GM21390 (cell line): ENCODE data around the gene MAGEA2B.
"Not testable (repeated sequence)": the region's sequence is repeated elsewhere in the genome, so short reads cannot be mapped to it uniquely, and the experiment has no call there.

Experiments used
- ATAC-seq: cut with Tn5 transposase; IDR thresholded peaks from one replicate; pipeline ENCODE4 v1.9.1; 2021; ENCODE audit not compliant: unreplicated experiment

Gene MAGEA2B

GRCh38 chrX:152713815-152714787 lies at the start of gene MAGEA2B:
Gene MAGEA2B, plus strand, starts transcription at chrX:152714628. Its CDS starts 2,479 bp downstream, at chrX:152717107.
- ATAC-seq: not testable (repeated sequence)

DNA sequence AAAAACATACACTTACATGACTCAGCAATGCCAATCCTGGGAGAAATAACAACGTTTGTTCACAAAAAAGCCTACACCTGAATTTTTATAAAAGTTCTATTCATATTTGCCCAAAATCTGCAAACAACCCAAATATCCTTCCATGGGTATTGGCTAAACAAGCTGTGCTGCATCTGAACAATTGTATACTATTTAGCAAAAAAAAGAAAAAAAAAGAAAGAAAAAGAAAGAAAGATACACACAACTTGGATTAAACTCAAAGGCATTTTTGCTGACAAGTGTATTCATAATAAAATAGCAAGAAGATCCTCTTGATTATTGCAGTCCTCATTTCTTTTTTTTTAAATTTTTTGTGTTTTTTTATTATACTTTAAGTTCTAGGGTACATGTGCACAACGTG lies 40.3 kb upstream of the MAGEA2B start:
- no peak for ATAC-seq

- not testable (repeated sequence) for ATAC-seq
Observed at GRCh38 chrX:152674652-152675051, 39.8 kb upstream of the MAGEA2B start.

DNA sequence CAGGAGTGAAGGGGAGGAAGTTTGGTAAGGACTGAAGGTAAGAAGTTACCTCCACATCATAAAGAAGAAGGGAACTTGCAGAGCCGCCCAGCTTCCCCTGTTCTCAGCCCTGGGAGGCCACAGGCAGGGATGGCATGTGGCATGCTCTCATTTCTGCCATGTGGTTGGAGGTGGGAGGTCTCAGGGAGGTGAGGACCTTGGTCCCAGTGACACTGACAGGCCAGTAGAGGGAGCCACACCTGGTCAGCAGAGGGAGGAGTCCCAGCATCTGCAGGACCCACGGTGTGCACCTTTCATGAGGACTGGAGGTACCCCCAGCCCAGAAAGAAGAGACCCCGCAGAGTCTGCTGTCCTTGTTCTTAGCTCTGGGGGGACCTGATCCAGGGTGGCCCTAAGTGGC lies 33.4 kb upstream of the MAGEA2B start:
- peak; percentile 67 for ATAC-seq

GRCh38 chrX:152697952-152698931 lies 16.2 kb upstream of the MAGEA2B start, which contains the start of gene MAGEA3:
Gene MAGEA3, plus strand, starts transcription at chrX:152698794. Its CDS starts 2,039 bp downstream, at chrX:152700833.
- ATAC-seq: not testable (repeated sequence)

DNA sequence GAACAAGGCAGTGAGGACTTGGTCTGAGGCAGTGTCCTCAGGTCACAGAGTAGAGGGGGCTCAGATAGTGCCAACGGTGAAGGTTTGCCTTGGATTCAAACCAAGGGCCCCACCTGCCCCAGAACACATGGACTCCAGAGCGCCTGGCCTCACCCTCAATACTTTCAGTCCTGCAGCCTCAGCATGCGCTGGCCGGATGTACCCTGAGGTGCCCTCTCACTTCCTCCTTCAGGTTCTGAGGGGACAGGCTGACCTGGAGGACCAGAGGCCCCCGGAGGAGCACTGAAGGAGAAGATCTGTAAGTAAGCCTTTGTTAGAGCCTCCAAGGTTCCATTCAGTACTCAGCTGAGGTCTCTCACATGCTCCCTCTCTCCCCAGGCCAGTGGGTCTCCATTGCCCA lies 14.0 kb upstream of the MAGEA2B start:
- ATAC-seq: not testable (repeated sequence)

DNA sequence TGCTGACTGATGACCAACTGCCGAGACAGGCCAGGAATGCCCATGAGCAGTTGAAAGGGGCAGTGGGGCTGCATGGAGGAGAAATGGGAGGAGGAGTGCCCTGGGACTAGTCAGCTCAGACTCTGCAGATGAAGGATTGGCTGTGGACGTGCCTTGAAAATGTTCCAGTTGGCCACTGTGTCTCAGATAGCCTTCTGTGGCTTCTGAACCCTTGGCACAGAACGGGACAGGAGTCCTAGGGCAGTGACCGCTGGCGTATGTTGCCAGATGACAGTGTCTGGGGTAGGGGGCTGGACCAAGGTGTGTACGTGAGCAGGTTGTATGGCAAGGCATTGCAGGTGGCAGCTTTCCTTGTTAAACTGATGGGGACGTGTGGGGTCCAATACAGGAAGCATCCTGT lies 7.9 kb upstream of the MAGEA2B start:
- not testable (repeated sequence) for ATAC-seq

DNA sequence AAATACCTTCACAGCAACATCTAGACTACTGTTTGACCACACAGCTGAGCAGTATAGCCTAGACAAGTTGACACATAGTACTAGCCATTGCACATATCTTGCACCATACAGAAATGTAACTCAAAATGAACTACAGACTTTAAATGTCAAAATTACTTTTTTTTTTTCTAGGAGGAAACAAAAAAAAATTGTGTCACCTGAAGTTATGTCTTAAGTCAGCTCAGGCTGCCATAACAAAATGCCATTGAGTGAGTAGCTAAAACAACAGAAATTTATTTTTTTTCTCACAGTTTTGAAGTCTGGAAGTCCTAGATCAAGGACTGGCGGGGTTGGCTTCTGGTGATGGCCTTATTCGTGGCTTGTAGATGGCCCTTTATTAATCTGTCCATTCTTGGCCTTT lies 5.3 kb upstream of the MAGEA2B start, which contains the start of gene CSAG2:
Gene CSAG2, minus strand, starts transcription at position 101 of the 400 bp plus-strand sequence. CDS start 161 bp downstream, outside the sequence.
- not testable (repeated sequence) for ATAC-seq

- ATAC-seq: not testable (repeated sequence)
Observed at GRCh38 chrX:152713195-152713594, 1.2 kb upstream of the MAGEA2B start.

- ATAC-seq: no peak
Observed at GRCh38 chrX:152725409-152725808, 11.0 kb downstream of the MAGEA2B start.

DNA sequence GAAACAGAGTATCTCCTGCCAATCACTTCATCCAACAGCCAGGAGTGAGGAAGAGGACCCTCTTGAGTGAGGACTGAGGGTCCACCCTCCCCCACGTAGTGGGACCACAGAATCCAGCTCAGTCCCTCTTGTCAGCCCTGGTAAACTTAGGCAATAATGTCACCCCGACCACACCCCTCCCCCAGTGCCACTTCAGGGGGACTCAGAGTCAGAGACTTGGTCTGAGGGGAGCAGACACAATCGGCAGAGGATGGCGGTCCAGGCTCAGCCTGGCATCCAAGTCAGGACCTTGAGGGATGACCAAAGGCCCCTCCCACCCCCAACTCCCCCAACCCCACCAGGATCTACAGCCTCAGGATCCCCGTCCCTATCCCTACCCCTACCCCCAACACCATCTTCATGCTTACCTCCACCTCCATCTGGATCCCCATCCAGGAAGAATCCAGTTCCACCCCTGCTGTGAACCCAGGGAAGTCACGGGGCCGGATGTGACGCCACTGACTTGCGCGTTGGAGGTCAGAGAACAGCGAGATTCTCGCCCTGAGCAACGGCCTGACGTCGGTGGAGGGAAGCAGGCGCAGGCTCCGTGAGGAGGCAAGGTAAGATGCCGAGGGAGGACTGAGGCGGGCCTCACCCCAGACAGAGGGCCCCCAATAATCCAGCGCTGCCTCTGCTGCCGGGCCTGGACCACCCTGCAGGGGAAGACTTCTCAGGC lies 19.0 kb downstream of the MAGEA2B start, which contains the start of the genes CSAG1 and MAGEA12:
Gene CSAG1, minus strand, starts transcription at position 461 of the 715 bp plus-strand sequence. CDS start 1,261 bp downstream, outside the sequence.
Gene MAGEA12, plus strand, starts transcription at position 497 of the 715 bp plus-strand sequence. CDS start 2,405 bp downstream, outside the sequence.
- ATAC-seq: no peak

GRCh38 chrX:152734143-152734858 lies 19.9 kb downstream of the MAGEA2B start:
- not testable (repeated sequence) for ATAC-seq

DNA sequence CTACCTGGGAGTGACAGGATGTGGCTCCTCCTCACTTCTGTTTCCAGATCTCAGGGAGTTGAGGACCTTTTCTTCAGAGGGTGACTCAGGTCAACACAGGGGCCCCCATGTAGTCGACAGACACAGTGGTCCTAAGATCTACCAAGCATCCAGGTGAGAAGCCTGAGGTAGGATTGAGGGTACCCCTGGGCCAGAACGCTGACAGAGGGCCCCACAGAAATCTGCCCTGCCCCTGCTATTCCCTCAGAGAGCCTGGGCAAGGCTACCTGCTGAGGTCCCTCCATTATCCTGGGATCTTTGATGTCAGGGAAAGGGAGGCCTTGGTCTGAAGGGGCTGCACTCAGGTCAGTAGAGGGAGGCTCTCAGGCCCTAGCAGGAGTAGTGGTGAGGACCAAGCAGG lies 20.7 kb downstream of the MAGEA2B start:
- ATAC-seq: no peak

GRCh38 chrX:152735860-152736511 lies 21.6 kb downstream of the MAGEA2B start:
- ATAC-seq: no peak

- not testable (repeated sequence) for ATAC-seq
Observed at GRCh38 chrX:152736528-152736927, 22.1 kb downstream of the MAGEA2B start.

- no peak for ATAC-seq
Observed at GRCh38 chrX:152738560-152738959, 24.1 kb downstream of the MAGEA2B start.

GRCh38 chrX:152753686-152754650 lies 39.5 kb downstream of the MAGEA2B start, which contains the start of gene MAGEA2:
Gene MAGEA2, minus strand, starts transcription at chrX:152753842. Its CDS starts 2,479 bp downstream, at chrX:152751363.
- not testable (repeated sequence) for ATAC-seq
